NCI-H1092 (cell line): ENCODE results near the gene PLAAT4.
"Not testable (repeated sequence)": the region's sequence is repeated elsewhere in the genome, so short reads cannot be mapped to it uniquely, and the experiment has no call there.

ENCODE experiments used
- DNase-seq: peaks from one replicate; lab custom pipeline; 2025; lab: John Stamatoyannopoulos, UW

The PLAAT4 gene

DNA sequence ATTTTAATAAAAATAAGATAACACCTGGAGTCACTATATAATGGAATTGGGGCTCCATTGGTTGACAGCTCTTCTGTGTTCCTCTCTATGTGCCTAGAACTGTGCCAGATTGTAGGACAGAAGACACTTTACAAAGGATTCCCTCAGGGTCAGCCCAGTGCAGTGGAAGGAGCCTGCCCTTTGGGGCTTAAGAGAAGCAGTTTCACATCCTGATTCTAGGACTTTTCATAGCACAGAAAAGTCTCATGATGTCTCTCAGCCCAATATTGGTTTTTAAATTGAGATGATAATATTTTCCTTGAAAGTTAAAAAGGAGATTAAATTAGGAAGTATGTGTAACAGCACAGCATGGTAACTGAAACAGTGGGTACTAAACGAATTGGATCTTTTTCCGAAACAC lies 7.1 kb downstream of the PLAAT4 start:
- no peak for DNase-seq

DNA sequence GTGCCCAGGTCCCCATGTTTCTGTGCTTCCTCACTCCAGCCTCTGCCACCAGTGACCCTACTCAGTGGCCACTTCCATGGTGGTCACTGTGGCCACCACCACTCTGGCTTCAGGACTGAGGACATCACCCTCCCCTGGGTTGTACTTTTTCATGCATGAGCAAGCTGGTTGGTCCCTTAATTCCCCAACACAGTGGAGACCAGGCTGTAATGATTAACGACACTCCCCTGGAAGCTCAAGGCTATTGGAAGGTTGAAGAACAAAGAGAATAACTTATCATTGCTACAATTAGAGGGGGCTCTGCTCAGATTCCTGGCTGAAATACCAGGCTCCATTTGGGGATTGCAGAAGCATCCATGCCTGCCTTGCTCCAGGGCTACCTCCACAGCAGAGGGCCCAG lies 10.5 kb downstream of the PLAAT4 start:
- DNase-seq, result no peak

- no peak for DNase-seq
These were observed 11.6 kb downstream of the PLAAT4 start for GRCh38 chr11:63548178-63548577.

GRCh38 chr11:63549411-63549810 lies 12.8 kb downstream of the PLAAT4 start:
- DNase-seq, result no peak

- DNase-seq, result not testable (repeated sequence)
These were observed 13.6 kb downstream of the PLAAT4 start for GRCh38 chr11:63550156-63550700.

GRCh38 chr11:63551091-63551888 lies 14.7 kb downstream of the PLAAT4 start:
- DNase-seq, result no peak

- DNase-seq, result no peak
These were observed 15.3 kb downstream of the PLAAT4 start for GRCh38 chr11:63551889-63552266.

GRCh38 chr11:63552921-63553320 lies 16.3 kb downstream of the PLAAT4 start:
- no peak for DNase-seq

DNA sequence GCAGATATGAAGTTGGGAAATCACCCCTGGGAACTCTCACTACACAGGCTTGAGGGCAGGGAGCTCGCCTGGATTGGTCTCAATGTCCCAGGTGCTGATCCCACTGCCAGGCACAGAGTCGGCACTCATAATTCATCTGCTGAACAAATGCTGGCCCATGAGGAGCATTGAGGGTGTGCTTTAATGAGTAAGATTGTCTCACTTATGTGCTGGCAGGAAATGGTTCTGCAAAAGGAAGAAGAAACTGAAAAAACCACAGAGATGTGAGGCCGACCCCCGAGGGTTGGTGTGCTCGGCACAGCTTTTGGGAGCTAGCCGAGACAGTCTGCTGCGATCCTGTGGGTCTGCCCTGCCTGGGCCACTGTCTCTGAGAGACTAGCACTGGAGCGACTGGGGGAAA lies 17.2 kb downstream of the PLAAT4 start:
- no peak for DNase-seq

- DNase-seq, result no peak
These were observed 18.2 kb downstream of the PLAAT4 start for GRCh38 chr11:63554877-63555223.

DNA sequence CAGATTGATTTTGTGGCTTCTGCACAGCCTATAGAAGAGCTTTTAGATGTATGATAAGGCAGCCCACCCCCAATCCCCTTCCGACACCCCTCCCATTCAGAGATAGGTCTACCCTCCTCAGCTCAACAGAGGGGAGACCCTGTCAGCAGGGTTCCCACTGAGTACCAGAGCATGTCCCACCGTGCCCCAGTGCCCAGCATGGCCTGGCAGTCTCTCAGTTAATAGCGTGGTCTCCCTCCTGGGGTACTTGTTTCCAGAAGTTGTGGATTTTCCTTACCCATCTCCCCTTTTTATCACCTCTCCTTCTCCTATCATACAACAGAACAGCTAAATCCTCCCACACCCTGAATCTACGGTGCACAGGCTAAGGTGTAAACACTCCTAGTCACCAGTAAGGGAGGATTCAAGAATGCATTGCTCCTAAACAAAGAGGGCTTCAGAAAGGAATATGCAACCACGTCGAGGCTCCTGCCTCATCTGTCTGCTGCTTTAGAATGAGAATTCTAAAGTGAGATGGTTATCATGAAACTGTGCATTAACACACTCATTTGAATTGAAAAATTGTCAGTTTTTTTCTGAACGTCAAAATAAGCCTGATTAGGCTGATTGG lies 19.9 kb downstream of the PLAAT4 start:
- DNase-seq, result no peak

DNA sequence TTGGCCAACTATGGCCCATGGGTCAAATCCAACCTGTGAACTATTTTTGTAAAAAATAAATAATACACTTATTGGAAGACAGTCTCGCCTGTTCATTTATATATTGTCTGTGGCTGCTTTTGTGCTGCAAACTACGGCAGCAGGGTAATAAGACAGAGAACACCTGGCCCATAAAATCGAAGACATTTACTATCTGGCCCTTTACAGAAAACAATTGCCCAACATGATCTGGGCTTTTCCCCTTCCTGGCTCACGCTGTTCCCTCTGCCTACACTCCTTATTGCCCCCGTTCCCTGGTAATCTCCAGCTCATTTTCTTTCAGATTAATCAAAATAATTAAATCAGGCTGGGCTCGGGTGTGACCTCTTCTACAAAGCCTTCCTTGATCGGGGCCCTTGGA lies 21.0 kb downstream of the PLAAT4 start:
- DNase-seq, result no peak

DNA sequence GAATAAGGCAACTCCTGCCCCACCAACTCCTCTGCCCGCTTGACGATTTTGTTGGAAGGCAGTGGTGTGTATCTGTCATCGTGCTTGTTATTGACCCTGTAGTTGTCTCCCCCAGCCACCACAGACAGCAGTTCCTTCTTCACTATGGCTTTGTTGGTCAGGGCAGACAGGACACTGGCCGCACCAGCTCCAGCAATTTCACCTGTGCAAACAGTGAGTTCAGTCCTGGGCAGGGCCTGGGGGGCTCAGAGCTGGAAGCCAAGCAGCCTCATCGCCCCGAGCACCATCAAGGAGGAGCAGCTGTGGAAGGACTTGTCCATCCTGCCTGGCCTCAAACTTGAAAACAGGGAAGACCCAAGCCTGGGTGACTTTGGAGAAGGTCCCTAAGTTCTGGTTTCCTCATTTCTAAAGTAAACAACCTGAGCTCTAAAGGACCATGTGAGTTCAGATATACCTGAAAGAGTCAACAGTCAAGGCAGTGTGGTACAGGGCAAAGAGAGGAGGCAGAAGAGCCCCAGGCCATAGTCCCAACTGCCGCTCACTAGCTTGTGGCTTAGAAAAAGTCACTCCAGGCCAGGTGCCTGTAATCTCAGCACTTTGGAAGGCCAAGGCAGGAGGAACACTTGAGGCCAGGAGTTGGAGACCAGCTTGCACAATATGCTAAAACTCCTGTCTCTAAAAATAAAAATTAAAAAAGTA lies 22.0 kb downstream of the PLAAT4 start:
- DNase-seq, result no peak

- no peak for DNase-seq
These were observed 24.0 kb downstream of the PLAAT4 start for GRCh38 chr11:63560506-63561180.

- DNase-seq, result no peak
These were observed 26.8 kb downstream of the PLAAT4 start, which contains the start of gene PLAAT2 for GRCh38 chr11:63563201-63564055. PLAAT2 (minus strand) TSS chr11:63563379; CDS start chr11:63563324, 55 bp downstream.

GRCh38 chr11:63564056-63564774 lies 27.6 kb downstream of the PLAAT4 start:
- no peak for DNase-seq

DNA sequence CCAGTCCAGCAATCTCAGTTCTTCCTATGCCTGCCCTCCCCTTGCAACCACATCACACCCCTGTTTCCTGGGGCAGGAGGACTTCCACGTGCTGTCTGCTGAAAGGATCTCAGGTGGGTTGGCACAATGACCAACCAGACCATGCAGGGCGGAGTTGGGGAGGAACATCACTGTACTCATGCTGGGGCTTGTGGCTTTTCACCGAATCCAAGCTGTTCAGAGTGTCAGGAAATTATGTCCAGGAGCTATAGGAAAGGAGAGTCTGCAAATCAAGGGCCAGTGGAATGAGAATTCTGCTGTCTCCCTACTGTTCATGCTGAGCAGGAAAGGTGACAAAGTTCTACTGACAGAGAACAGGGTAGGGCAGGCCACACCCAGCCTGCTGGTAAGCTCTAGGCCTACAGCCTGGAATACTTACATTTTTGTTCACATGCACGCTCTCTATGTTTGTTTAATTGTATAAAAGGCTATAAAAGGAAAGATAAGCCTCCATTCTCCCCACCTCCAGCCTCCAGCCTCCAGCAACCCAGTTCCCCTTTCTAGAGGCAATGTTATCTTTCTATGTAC lies 28.3 kb downstream of the PLAAT4 start:
- DNase-seq, result no peak

DNA sequence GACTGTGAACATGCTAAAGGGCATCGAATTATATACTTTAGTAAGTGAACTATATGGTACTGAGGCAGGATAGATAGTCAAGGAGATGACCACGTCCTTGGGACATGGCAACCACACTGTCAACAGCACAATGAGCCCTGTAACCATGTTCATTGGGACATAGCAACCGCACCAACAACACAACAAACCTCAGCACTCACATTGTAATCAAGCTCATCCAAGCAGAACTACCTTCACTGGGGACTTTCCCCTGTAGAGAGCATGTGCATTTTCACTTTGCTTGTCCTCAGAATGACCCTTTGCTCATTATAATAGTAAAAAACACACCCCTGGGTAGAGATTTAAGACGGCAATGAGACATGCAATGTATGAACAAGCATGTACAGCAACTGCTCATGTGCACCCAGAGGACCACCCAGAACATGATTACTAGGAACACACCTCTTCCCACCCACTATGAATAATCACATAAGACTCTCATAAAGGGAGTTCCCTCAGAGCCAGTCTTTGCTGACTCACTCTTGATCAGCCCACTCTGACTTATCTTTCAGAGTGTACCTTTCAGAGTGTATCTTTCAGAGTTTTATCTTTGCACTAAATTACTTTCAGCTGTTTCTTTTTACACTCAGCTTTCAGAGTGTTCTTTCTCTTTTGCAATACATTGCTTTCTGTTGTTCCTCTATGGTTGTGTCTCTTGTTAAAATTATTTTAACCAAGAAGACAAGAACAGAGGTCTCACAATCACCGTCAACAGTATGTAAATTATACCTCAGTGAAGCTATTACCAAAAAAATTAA lies 30.6 kb downstream of the PLAAT4 start:
- no peak for DNase-seq

GRCh38 chr11:63569570-63569969 lies 33.0 kb downstream of the PLAAT4 start:
- DNase-seq, result no peak
